Stomach (tissue), 9 donors: Measurements from ENCODE around the gene PTTG1IP2. TPM values are rescaled to one million over a fixed set of nuclear protein-coding genes. Genes with fewer than 3 reads are reported as not detected.

Experiments used
- DNase-seq, 2 donors: peaks; one replicate each; pipeline versions ENCODE4 v3.0.0 to v3.0.0-alpha.2; 2013 to 2019
- H3K27ac ChIP-seq, 5 donors: fragments of 200-600 bp in 4 of 5; sonication (generic) in 4 of 5; one replicate each; pipeline ENCODE4 v1.5.1; 2013 to 2019; ENCODE audit warnings: mild to moderate bottlenecking in 1 of 5, moderate library complexity in 1 of 5
- H3K27me3 ChIP-seq, 3 donors: fragments of 200-600 bp; sonication (generic); one replicate each; pipeline ENCODE4 v1.5.1; 2017 to 2019; ENCODE audit warnings: mixed run types in 1 of 3
- H3K36me3 ChIP-seq, 4 donors: fragments of 200-600 bp; sonication (generic); 1 replicate in 3 of 4; 2 replicates in 1 of 4; pipeline ENCODE4 v1.5.1; 2016 to 2019
- H3K4me1 ChIP-seq, 4 donors: fragments of 200-600 bp; sonication (generic); one replicate each; pipeline ENCODE4 v1.5.1; 2016 to 2019
- H3K4me3 ChIP-seq, 4 donors: fragments of 200-600 bp; sonication (generic) in 3 of 4; one replicate each; pipeline ENCODE4 v1.5.1; 2016 to 2019; ENCODE audit warnings: mild to moderate bottlenecking in 1 of 4
- H3K9me3 ChIP-seq, 4 donors: fragments of 200-600 bp; sonication (generic); one replicate each; pipeline ENCODE4 v1.5.1; 2016 to 2019
- CTCF ChIP-seq, 7 experiments: fragments of 450-650 bp in 4 of 7; fragments of 200-600 bp in 3 of 7; sonication (generic) in 3 of 7; IDR thresholded peaks; one replicate each; pipeline ENCODE4 v1.5.1; 2016 to 2019; ENCODE audit warnings: antibody characterized with exemption in 7 of 7, control low read depth in 2 of 7, mild to moderate bottlenecking in 1 of 7
- EP300 ChIP-seq: sonication (generic); formaldehyde crosslinking; IDR thresholded peaks from one replicate; pipeline ENCODE4 v1.6.1; 2017; ENCODE audit warnings: antibody characterized with exemption
- POLR2A ChIP-seq, 4 donors: fragments of 450-650 bp; IDR thresholded peaks; one replicate each; pipeline ENCODE4 v1.6.1; 2016; ENCODE audit warnings: antibody characterized with exemption in 4 of 4, control low read depth in 2 of 4, mild to moderate bottlenecking in 1 of 4, moderate library complexity in 1 of 4
- POLR2AphosphoS5 ChIP-seq, 3 donors: sonication (generic); formaldehyde crosslinking; IDR thresholded peaks; one replicate each; pipeline ENCODE4 v1.6.1; 2016; ENCODE audit warnings: antibody characterized with exemption in 3 of 3
- WGBS, 5 donors: extraction: QIAGEN DNeasy Blood & Tissue Kit in 3 of 5; methylation state at CpG; one replicate each; pipeline versions ENCODE4 v1.1.5 to v1.1.7; 2013 to 2018; 5-methylcytosine and 5-hydroxymethylcytosine counted together
- intact Hi-C: fragments of 100-400 bp; cut with DNase I; formaldehyde crosslinking; loops from one replicate; pipeline ENCODE4 v1.15.1; 2023; ENCODE audit warnings: low total_unique reads
- polyA plus RNA-seq, 3 donors: library from polyadenylated mRNA; stranded (reverse); fragments of 200-250 nt; gene quantifications; one replicate each; pipeline ENCODE4 v1.2.3, GENCODE V29; 2013
- total RNA-seq, 5 donors: library from RNA; depleted of rRNA; stranded (reverse); fragments of >200 nt; gene quantifications; one replicate each; pipeline versions ENCODE4 v1.1.0 to v1.2.3, GENCODE V29; 2014 to 2016
- donor health status: healthy with polysubstance abuse.
- donor health status: Bipolar disorder and iron deficiency.
- donor health status: healthy.

PTTG1IP2 gene
- total and polyA plus RNA-seq, 8 donors, result not detected

- no peak for DNase-seq
Measured at GRCh38 chr7:90430614-90431460, 38.6 kb upstream of the PTTG1IP2 start.

GRCh38 chr7:90432752-90433151 lies 36.7 kb upstream of the PTTG1IP2 start:
- TF ChIP-seq POLR2AphosphoS5 (IDR thresholded peaks at IDR 0.05) (no peak), CTCF (IDR thresholded peaks at IDR 0.05) (no peak), POLR2A (IDR thresholded peaks at IDR 0.05) (no peak), EP300 (no peak)
- 60 to 83% (median 77%) methylated on average over 6 to 10 of the region's 10 CpGs for WGBS, 5 donors
- Histone ChIP-seq H3K27me3 (no peaks in the 10 kb centered on the region), H3K4me3 (no peak overlapping the region), H3K9me3 (peaks cover 3 to 22% (median 13%) of the 10 kb centered on the region in 4 donors), H3K4me1 (no peaks in the 10 kb centered on the region), H3K27ac (no peak overlapping the region), H3K36me3 (no peaks in the 10 kb centered on the region)
- intact Hi-C loops, result loop anchor here (10.0 kb wide), 1 partner anchor 268 kb away; no protein-coding TSS in a partner anchor
- no peak for DNase-seq

More at GRCh38 chr7:90430614-90431460, 38.6 kb upstream of the PTTG1IP2 start:
- Histone ChIP-seq H3K4me1 (no peaks in the 10 kb centered on the region), H3K9me3 (peaks cover 3 to 19% (median 11%) of the 10 kb centered on the region in 4 donors), H3K36me3 (no peaks in the 10 kb centered on the region), H3K4me3 (no peak overlapping the region), H3K27me3 (no peaks in the 10 kb centered on the region), H3K27ac (no peak overlapping the region)
- 88 to 95% (median 92%) methylated on average over 6 of the region's 6 CpGs for WGBS, 5 donors
- intact Hi-C loops, result loop anchor here (10.0 kb wide), 1 partner anchor 266 kb away; no protein-coding TSS in a partner anchor
- TF ChIP-seq POLR2A (IDR thresholded peaks at IDR 0.05) (no peak), EP300 (no peak), CTCF (IDR thresholded peaks at IDR 0.05) (no peak), POLR2AphosphoS5 (IDR thresholded peaks at IDR 0.05) (no peak)

DNA sequence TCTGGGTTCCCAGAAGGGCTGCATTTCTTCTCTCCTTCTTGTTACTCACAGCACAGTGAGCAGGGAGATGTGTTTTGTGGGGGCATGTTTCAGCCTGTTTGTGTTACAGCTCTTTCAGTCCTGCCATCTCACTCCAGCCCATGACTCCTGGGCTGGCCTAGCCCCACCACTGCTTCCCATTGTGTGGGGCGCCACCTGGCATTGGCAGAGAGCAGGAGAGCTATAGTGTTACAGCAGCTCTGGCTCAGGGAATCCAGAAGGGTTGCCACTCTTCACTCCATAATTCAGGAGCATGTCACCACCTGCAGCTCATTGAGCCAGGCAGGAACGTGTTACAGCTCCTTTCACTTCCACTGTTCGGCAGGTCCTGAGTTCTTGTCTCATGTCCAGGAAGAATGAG lies 36.2 kb upstream of the PTTG1IP2 start:
- no peaks in the 10 kb centered on the region for H3K27me3 ChIP-seq
- H3K4me1 ChIP-seq, result no peaks in the 10 kb centered on the region
- H3K36me3 ChIP-seq, result no peaks in the 10 kb centered on the region
- no peak for DNase-seq
- no peak for TF ChIP-seq POLR2AphosphoS5 (IDR thresholded peaks at IDR 0.05)
- TF ChIP-seq POLR2A (IDR thresholded peaks at IDR 0.05), result no peak
- TF ChIP-seq CTCF (IDR thresholded peaks at IDR 0.05), result no peak
- TF ChIP-seq EP300, result no peak
- WGBS, 5 donors, result 77 to 100% (median 91%) methylated on average over 2 to 3 of the region's 3 CpGs
- intact Hi-C loops, result loop anchor here (10.0 kb wide), 1 partner anchor 268 kb away; no protein-coding TSS in a partner anchor
- no peak overlapping the region for H3K27ac ChIP-seq
- H3K4me3 ChIP-seq, result no peak overlapping the region
- peaks cover 3 to 22% (median 13%) of the 10 kb centered on the region in 4 donors for H3K9me3 ChIP-seq

DNA sequence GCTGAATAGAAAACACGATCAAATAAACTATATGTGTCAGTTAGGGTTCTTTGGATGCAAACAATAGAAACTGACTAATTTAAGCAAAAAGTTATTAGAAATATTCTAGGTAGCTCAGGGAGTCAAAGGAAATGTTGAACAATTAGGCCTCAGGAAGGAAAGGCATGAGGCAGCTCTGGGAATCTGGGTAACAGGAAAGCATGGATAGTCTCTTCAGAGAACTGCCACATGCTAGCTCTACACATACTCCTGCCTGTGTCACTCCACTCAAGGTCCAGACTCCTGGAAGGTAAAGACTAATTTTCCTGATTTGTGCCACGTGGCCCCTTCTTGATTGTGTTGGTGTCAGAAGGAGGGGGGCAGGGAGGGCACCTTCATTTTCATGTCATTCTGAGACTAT lies 23.8 kb upstream of the PTTG1IP2 start:
- 39 to 64% (median 52%) methylated on average over 1 to 2 of the region's 2 CpGs for WGBS, 5 donors
- no peak for DNase-seq
- Histone ChIP-seq H3K27me3 (no peaks in the 10 kb centered on the region), H3K9me3 (no peaks in the 10 kb centered on the region), H3K4me1 (no peaks in the 10 kb centered on the region), H3K4me3 (no peak overlapping the region), H3K27ac (no peak overlapping the region), H3K36me3 (no peaks in the 10 kb centered on the region)
- intact Hi-C loops, result no loop called here
- TF ChIP-seq EP300 (no peak), POLR2AphosphoS5 (IDR thresholded peaks at IDR 0.05) (no peak), CTCF (IDR thresholded peaks at IDR 0.05) (no peak), POLR2A (IDR thresholded peaks at IDR 0.05) (no peak)
